ENCODE measurements around the gene MNX1.

- no peak for TF ChIP-seq CTCF (IDR thresholded peaks at IDR 0.05)
- no peak for TF ChIP-seq EP300 (IDR thresholded peaks at IDR 0.05)
These were observed 8.3 kb downstream of the MNX1 start for GRCh38 chr7:157001920-157002818.

Data from tibial nerve (tissue), 4 donors.